IMR-90 (cell line): Measurements from ENCODE around the gene CYB561D1. TPM values are rescaled to one million over a fixed set of nuclear protein-coding genes. Genes with fewer than 3 reads are reported as not detected.

Experiments
- ATAC-seq: fragments of 200-7000 bp; cut with Tn5 transposase; 2 replicates; pipeline ENCODE4 v1.9.1; 2020; ENCODE audit warnings: low read depth, mild to moderate bottlenecking, moderate library complexity
- BruUV-seq: library from RNA; stranded (reverse); fragments of 400-500 nt; replicated peaks from 2 replicates; lab custom pipeline; 2021; lab: Mats Ljungman, UMichigan
- CTCF ChIA-PET: fragments of 300-600 bp; formaldehyde crosslinking; extraction: SDS; loops from one replicate; lab custom pipeline; 2021; ENCODE audit warnings: antibody characterized with exemption; lab: Yijun Ruan, JAX
- POLR2A ChIA-PET: fragments of 300-600 bp; sonication (Branson Sonifier 250); formaldehyde crosslinking; loops from one replicate; lab custom pipeline; 2022; ENCODE audit warnings: antibody characterized with exemption; ENCODE audit not compliant: unreplicated experiment; lab: Charles Lee
- DNase-seq: peaks from one replicate; pipeline ENCODE4 v3.0.0; 2013
- H2AFZ ChIP-seq: replicated peaks from 2 replicates; pipeline ENCODE3; 2013; ENCODE audit warnings: low read length, mild to moderate bottlenecking; ENCODE audit not compliant: poor library complexity
- H2AK5ac ChIP-seq: 2 replicates; pipeline ENCODE4 v1.6.1; 2013; ENCODE audit warnings: low read depth, low read length, inconsistent platforms
- H2AK9ac ChIP-seq: replicated peaks from 2 replicates; pipeline ENCODE3; 2013; ENCODE audit warnings: mild to moderate bottlenecking, low read depth, low read length, moderate library complexity; ENCODE audit not compliant: poor library complexity
- H2BK120ac ChIP-seq: 2 replicates; pipeline ENCODE4 v1.6.1; 2013; ENCODE audit warnings: low read depth, low read length, inconsistent platforms
- H2BK15ac ChIP-seq: 3 replicates; pipeline ENCODE4 v1.6.1; 2013; ENCODE audit warnings: low read depth, low read length, inconsistent platforms
- H2BK20ac ChIP-seq: 2 replicates; pipeline ENCODE4 v1.6.1; 2013; ENCODE audit warnings: low read depth, mild to moderate bottlenecking, inconsistent platforms, low read length, moderate library complexity
- H2BK5ac ChIP-seq: 2 replicates; pipeline ENCODE4 v1.6.1; 2013; ENCODE audit warnings: mild to moderate bottlenecking, low read depth, low read length, inconsistent platforms; ENCODE audit not compliant: poor library complexity, severe bottlenecking
- H3K14ac ChIP-seq: replicated peaks from 2 replicates; pipeline ENCODE4 v1.6.1; 2013; ENCODE audit warnings: low read depth, low read length, inconsistent platforms
- H3K18ac ChIP-seq: 2 replicates; pipeline ENCODE4 v1.6.1; 2013; ENCODE audit warnings: low read depth, low read length, control low read depth
- H3K23ac ChIP-seq: 2 replicates; pipeline ENCODE4 v1.6.1; 2013; ENCODE audit warnings: low read depth, low read length, inconsistent platforms
- H3K27ac ChIP-seq: 2 replicates; pipeline ENCODE4 v1.5.1; 2013; ENCODE audit warnings: mild to moderate bottlenecking, control low read depth, low read length; ENCODE audit not compliant: insufficient read depth
- H3K27me3 ChIP-seq: 2 replicates; pipeline ENCODE4 v1.6.1; 2013; ENCODE audit warnings: low read length; ENCODE audit not compliant: control insufficient read depth, insufficient read depth
- H3K36me3 ChIP-seq: 2 replicates; pipeline ENCODE4 v1.6.1; 2013; ENCODE audit warnings: low read length, mixed read lengths; ENCODE audit not compliant: control insufficient read depth, insufficient read depth
- H3K4ac ChIP-seq: 2 replicates; pipeline ENCODE4 v1.6.1; 2013; ENCODE audit warnings: low read depth, low read length, inconsistent platforms
- H3K4me1 ChIP-seq: 2 replicates; pipeline ENCODE4 v1.6.1; 2013; ENCODE audit warnings: low read length, mixed read lengths; ENCODE audit not compliant: control insufficient read depth, insufficient read depth
- H3K4me2 ChIP-seq: 2 replicates; pipeline ENCODE4 v1.6.1; 2013; ENCODE audit warnings: low read depth, mild to moderate bottlenecking, control low read depth, low read length, moderate library complexity
- H3K4me3 ChIP-seq: 2 replicates; pipeline ENCODE4 v1.5.1; 2013; ENCODE audit warnings: low read depth, mild to moderate bottlenecking, control low read depth, low read length, moderate library complexity; ENCODE audit not compliant: insufficient read depth
- H3K56ac ChIP-seq: 2 replicates; pipeline ENCODE4 v1.6.1; 2013; ENCODE audit warnings: low read length, inconsistent platforms; ENCODE audit not compliant: insufficient read depth; ENCODE audit errors: extremely low read depth
- H3K79me1 ChIP-seq, 2 experiments: 2 replicates each; pipeline ENCODE4 v1.6.1; 2013; ENCODE audit warnings: low read length in 2 of 2, inconsistent platforms in 1 of 2, low read depth in 1 of 2
- H3K9ac ChIP-seq: 2 replicates; pipeline ENCODE4 v1.6.1; 2013; ENCODE audit warnings: low read depth, low read length, control low read depth
- H3K9me1 ChIP-seq: 2 replicates; pipeline ENCODE4 v1.6.1; 2013; ENCODE audit warnings: low read length, inconsistent platforms; ENCODE audit not compliant: insufficient read depth
- H3K9me3 ChIP-seq: 2 replicates; pipeline ENCODE4 v1.6.1; 2013; ENCODE audit warnings: low read length; ENCODE audit not compliant: control insufficient read depth, insufficient read depth
- H4K20me1 ChIP-seq: 2 replicates; pipeline ENCODE4 v1.6.1; 2013; ENCODE audit warnings: low read length, inconsistent platforms; ENCODE audit not compliant: insufficient read depth
- H4K5ac ChIP-seq: 2 replicates; pipeline ENCODE4 v1.6.1; 2013; ENCODE audit warnings: mild to moderate bottlenecking, low read depth, low read length, control low read depth
- H4K8ac ChIP-seq, 2 experiments: 2 replicates each; pipeline ENCODE4 v1.6.1; 2013; ENCODE audit warnings: low read depth in 2 of 2, low read length in 2 of 2, control low read depth in 1 of 2, inconsistent platforms in 1 of 2
- H4K91ac ChIP-seq: 2 replicates; pipeline ENCODE4 v1.6.1; 2013; ENCODE audit warnings: low read depth, low read length, inconsistent platforms; ENCODE audit not compliant: insufficient read depth
- BHLHE40 ChIP-seq: fragments of 150-350 bp; IDR thresholded peaks from 2 replicates; pipeline ENCODE4 v1.6.1; 2016; ENCODE audit warnings: mild to moderate bottlenecking, low read depth, low read length
- MAFK ChIP-seq: IDR thresholded peaks from 2 replicates; pipeline ENCODE4 v1.6.1; 2012; ENCODE audit warnings: low read depth, low read length, improper control_type of control experiment
- MXI1 ChIP-seq: IDR thresholded peaks from 2 replicates; pipeline ENCODE4 v1.6.1; 2012; ENCODE audit warnings: low read depth, mild to moderate bottlenecking, low read length, moderate library complexity, borderline replicate concordance
- NFE2L2 ChIP-seq: fragments of 150-350 bp; IDR thresholded peaks from 2 replicates; pipeline ENCODE4 v1.6.1; 2016; ENCODE audit warnings: low read depth, mild to moderate bottlenecking, low read length
- POLR2A ChIP-seq: IDR thresholded peaks from 2 replicates; pipeline ENCODE4 v1.6.1; 2012; ENCODE audit warnings: mild to moderate bottlenecking, low read depth, low read length
- USF2 ChIP-seq: fragments of 150-350 bp; IDR thresholded peaks from 2 replicates; pipeline ENCODE4 v1.6.1; 2017; ENCODE audit warnings: mild to moderate bottlenecking, antibody characterized with exemption, low read length, low read depth
- WGBS, 2 experiments: methylation state at CpG; one replicate each; pipeline versions ENCODE4 v1.1.5 to v1.1.7; 2013; ENCODE audit warnings: missing lambda C conversion rate in 2 of 2; ENCODE audit not compliant: insufficient read length in 1 of 2; ENCODE audit errors: extremely low coverage in 2 of 2; 5-methylcytosine and 5-hydroxymethylcytosine counted together
- dilution Hi-C: fragments of 300-500 bp; cut with HindIII; formaldehyde crosslinking; loops from one replicate; pipeline ENCODE4 v1.14.3; 2018; ENCODE audit warnings: low sequenced_read_pairs; ENCODE audit not compliant: unreplicated experiment
- in situ Hi-C: fragments of 300-500 bp; cut with MboI; formaldehyde crosslinking; loops from 3 replicates; pipeline ENCODE4 v1.14.3; 2019; ENCODE audit warnings: low sequenced_read_pairs, inconsistent platforms, mixed read lengths
- intact Hi-C: fragments of 100-400 bp; cut with micrococcal nuclease; formaldehyde crosslinking; loops from 2 replicates; pipeline ENCODE4 v1.10.0; 2022
- polyA plus RNA-seq, 3 experiments: library from polyadenylated mRNA; depleted of rRNA; stranded (reverse); fragments of >200 nt; gene quantifications; 2 replicates each; pipeline ENCODE4 v1.2.3, GENCODE V29; 2012; ENCODE audit warnings: low replicate concordance in 1 of 3
- total RNA-seq: library from RNA; depleted of rRNA; stranded (reverse); fragments of >200 nt; gene quantifications from 2 replicates; pipeline ENCODE4 v1.2.3, GENCODE V29; 2012

Gene CYB561D1
- total and polyA plus RNA-seq, 2 of the 4 experiments (the other 2 are of a cell fraction): 5.7 to 8.1 TPM

- Histone ChIP-seq H4K91ac (no peak overlapping the region), H3K4me1 (peaks cover 22% of the 10 kb centered on the region), H3K79me1 (peaks cover 0 to 16% of the 10 kb centered on the region in 2 experiments; a peak in 2 of 4 replicates), H3K9me1 (peaks cover 22% of the 10 kb centered on the region), H3K9me3 (no peaks in the 10 kb centered on the region), H2AFZ (no peak overlapping the region), H3K9ac (no peak overlapping the region), H3K4me2 (no peak overlapping the region), H3K14ac (no peak overlapping the region), H4K8ac (no peak overlapping the region), H4K20me1 (peaks cover 7% of the 10 kb centered on the region), H3K18ac (no peak overlapping the region), H3K4me3 (no peak overlapping the region), H2BK5ac (no peak overlapping the region), H3K23ac (no peak overlapping the region), H3K27me3 (peaks cover 3% of the 10 kb centered on the region; the same call in 1 of the 2 replicates), H3K36me3 (peaks cover 2% of the 10 kb centered on the region; the same call in 1 of the 2 replicates), H2BK15ac (no peak overlapping the region), H2AK5ac (no peak overlapping the region), H3K4ac (no peak overlapping the region), H2BK20ac (no peak overlapping the region), H2BK120ac (no peak overlapping the region), H4K5ac (no peak overlapping the region), H3K27ac (no peak overlapping the region), H3K56ac (no peak overlapping the region), H2AK9ac (no peak overlapping the region)
- ATAC-seq: no peak
- BruUV-seq: no TSS peak
- CTCF ChIA-PET: interaction anchor here (1.0 kb wide), 1 partner anchor 14 kb away, joined by 3 read pairs; no protein-coding TSS in a partner anchor
- intact Hi-C loops: no loop called here
- TF ChIP-seq MAFK: no peak
- TF ChIP-seq USF2: no peak
- TF ChIP-seq POLR2A: no peak
- TF ChIP-seq NFE2L2: no peak
- no peak for TF ChIP-seq MXI1
- TF ChIP-seq BHLHE40: no peak
- POLR2A ChIA-PET: no interaction called here
- in situ Hi-C loops: no loop called here
- DNase-seq: no peak
- dilution Hi-C loops: no loop called here
- no CpG with 5 or more reads among the region's 1 CpG for WGBS, 2 experiments
Observed at GRCh38 chr1:109504974-109505373, 11.1 kb downstream of the CYB561D1 start.
